H1 (cell line): Measurements from ENCODE around the gene LIN28A. TPM values are rescaled to one million over a fixed set of nuclear protein-coding genes. Genes with fewer than 3 reads are reported as not detected.

Source experiments
- CTCF ChIA-PET: fragments of 300-600 bp; sonication (Branson Sonifier 250); formaldehyde crosslinking; loops from one replicate; lab custom pipeline; 2021; ENCODE audit not compliant: partially characterized antibody; lab: Charles Lee
- POLR2A ChIA-PET: fragments of 300-600 bp; sonication (Branson Sonifier 250); formaldehyde crosslinking; loops from one replicate; lab custom pipeline; 2021; ENCODE audit warnings: inconsistent platforms; ENCODE audit not compliant: partially characterized antibody; lab: Charles Lee
- DNase-seq, 2 experiments: peaks; one replicate each; pipeline versions ENCODE4 v3.0.0 to v3.0.0-alpha.2; 2010 to 2022; ENCODE audit warnings: low spot score in 2 of 2, low read depth in 1 of 2, mixed read lengths in 1 of 2
- FAIRE-seq: peaks from 2 replicates; lab custom pipeline; 2011; peaks lifted over from hg19 to GRCh38; lab: Jason Lieb, UNC
- H2AFZ ChIP-seq: 2 replicates; pipeline ENCODE4 v1.8.1; 2012; ENCODE audit warnings: low read length, inconsistent platforms
- H2AK5ac ChIP-seq: 2 replicates; pipeline ENCODE4 v1.6.1; 2013; ENCODE audit warnings: low read depth, low read length
- H2BK120ac ChIP-seq: replicated peaks from 2 replicates; pipeline ENCODE3; 2013; ENCODE audit warnings: low read depth, low read length, inconsistent platforms
- H2BK12ac ChIP-seq: 2 replicates; pipeline ENCODE4 v1.6.1; 2013; ENCODE audit warnings: low read depth, low read length
- H2BK15ac ChIP-seq: 2 replicates; pipeline ENCODE4 v1.6.1; 2013; ENCODE audit warnings: low read length
- H2BK20ac ChIP-seq: 2 replicates; pipeline ENCODE4 v1.6.1; 2013; ENCODE audit warnings: low read length
- H2BK5ac ChIP-seq: 2 replicates; pipeline ENCODE4 v1.6.1; 2013; ENCODE audit warnings: low read depth, low read length
- H3K14ac ChIP-seq: 2 replicates; pipeline ENCODE4 v1.6.1; 2013; ENCODE audit warnings: inconsistent platforms; ENCODE audit not compliant: insufficient read length
- H3K18ac ChIP-seq: 2 replicates; pipeline ENCODE4 v1.6.1; 2013; ENCODE audit warnings: low read length; ENCODE audit errors: extremely low read depth
- H3K23ac ChIP-seq: 2 replicates; pipeline ENCODE4 v1.6.1; 2013; ENCODE audit warnings: inconsistent platforms; ENCODE audit not compliant: insufficient read length
- H3K23me2 ChIP-seq: 2 replicates; pipeline ENCODE4 v1.6.1; 2013; ENCODE audit warnings: low read depth, low read length
- H3K27ac ChIP-seq: 2 replicates; pipeline ENCODE4 v1.6.1; 2011; ENCODE audit warnings: low read depth, low read length, inconsistent platforms
- H3K27me3 ChIP-seq, 4 experiments: replicated peaks in 1 of 4; 1 replicate in 1 of 4; 2 replicates in 3 of 4; pipeline versions ENCODE4 v1.6.1 to v1.8.1; 2011 to 2013; ENCODE audit warnings: low read length in 3 of 4, mild to moderate bottlenecking in 3 of 4, inconsistent platforms in 2 of 4, mixed read lengths in 2 of 4, moderate library complexity in 1 of 4; ENCODE audit not compliant: control insufficient read depth in 3 of 4, insufficient read depth in 3 of 4; ENCODE audit errors: extremely low read depth in 1 of 4
- H3K36me3 ChIP-seq, 4 experiments: 2 replicates each; pipeline versions ENCODE4 v1.6.1 to v1.8.1; 2011 to 2013; ENCODE audit warnings: mild to moderate bottlenecking in 4 of 4, low read length in 3 of 4, moderate library complexity in 2 of 4, control low read depth in 1 of 4, inconsistent platforms in 1 of 4; ENCODE audit not compliant: insufficient read depth in 4 of 4, control insufficient read depth in 2 of 4
- H3K4ac ChIP-seq: replicated peaks from 2 replicates; pipeline ENCODE3; 2013; ENCODE audit warnings: low read length, low read depth, mixed read lengths, inconsistent platforms; ENCODE audit not compliant: insufficient read length
- H3K4me1 ChIP-seq, 4 experiments: replicated peaks in 1 of 4; 1 replicate in 1 of 4; 2 replicates in 3 of 4; pipeline versions ENCODE4 v1.6.1 to v1.8.1; 2011 to 2013; ENCODE audit warnings: low read length in 3 of 4, inconsistent platforms in 2 of 4, mixed read lengths in 1 of 4; ENCODE audit not compliant: insufficient read depth in 4 of 4, control insufficient read depth in 3 of 4
- H3K4me2 ChIP-seq, 2 experiments: 2 replicates each; pipeline versions ENCODE4 v1.6.1 to v1.8.1; 2011 to 2013; ENCODE audit warnings: low read depth in 2 of 2, low read length in 2 of 2, control low read depth in 1 of 2, inconsistent platforms in 1 of 2, mild to moderate bottlenecking in 1 of 2; ENCODE audit not compliant: insufficient read depth in 1 of 2
- H3K4me3 ChIP-seq, 4 experiments: fragments of 200-600, 300-600 bp in 1 of 4; sonication (generic), shearing (Covaris generic), sonication (Bioruptor Twin) in 1 of 4; 2 replicates each; pipeline versions ENCODE4 v1.5.1 to v1.8.1; 2011 to 2016; ENCODE audit warnings: low read length in 4 of 4, low read depth in 3 of 4, control low read depth in 2 of 4, inconsistent platforms in 2 of 4, mild to moderate bottlenecking in 2 of 4, mixed read lengths in 1 of 4, moderate library complexity in 1 of 4; ENCODE audit not compliant: insufficient read depth in 2 of 4; ENCODE audit errors: extremely low read depth in 1 of 4
- H3K56ac ChIP-seq: replicated peaks from 2 replicates; pipeline ENCODE3; 2013; ENCODE audit warnings: low read depth, mild to moderate bottlenecking, mixed read lengths, low read length, inconsistent platforms; ENCODE audit not compliant: insufficient read length
- H3K79me1 ChIP-seq: 2 replicates; pipeline ENCODE4 v1.6.1; 2013; ENCODE audit warnings: low read depth, low read length, control low read depth
- H3K79me2 ChIP-seq, 2 experiments: 2 replicates each; pipeline versions ENCODE4 v1.6.1 to v1.8.1; 2012 to 2013; ENCODE audit warnings: low read length in 2 of 2, mild to moderate bottlenecking in 2 of 2, inconsistent platforms in 1 of 2; ENCODE audit not compliant: insufficient read depth in 2 of 2, control insufficient read depth in 1 of 2
- H3K9ac ChIP-seq, 4 experiments: replicated peaks in 1 of 4; 1 replicate in 1 of 4; 2 replicates in 3 of 4; pipeline versions ENCODE4 v1.6.1 to v1.8.1; 2011 to 2013; ENCODE audit warnings: low read depth in 3 of 4, low read length in 3 of 4, control low read depth in 2 of 4, mild to moderate bottlenecking in 2 of 4, moderate library complexity in 2 of 4, inconsistent platforms in 1 of 4; ENCODE audit errors: extremely low read depth in 1 of 4
- H3K9me3 ChIP-seq, 2 experiments: 2 replicates each; pipeline versions ENCODE4 v1.6.1 to v1.8.1; 2012 to 2013; ENCODE audit warnings: mild to moderate bottlenecking in 2 of 2, moderate library complexity in 2 of 2, control low read depth in 1 of 2, inconsistent platforms in 1 of 2, low read depth in 1 of 2, low read length in 1 of 2, mixed read lengths in 1 of 2; ENCODE audit not compliant: insufficient read depth in 2 of 2
- H4K20me1 ChIP-seq, 2 experiments: replicated peaks in 1 of 2; 2 replicates each; pipeline versions ENCODE3 to v1.8.1; 2011 to 2013; ENCODE audit warnings: inconsistent platforms in 2 of 2, low read length in 2 of 2, mild to moderate bottlenecking in 1 of 2; ENCODE audit not compliant: insufficient read depth in 2 of 2, control insufficient read depth in 1 of 2
- H4K5ac ChIP-seq: 2 replicates; pipeline ENCODE4 v1.6.1; 2013; ENCODE audit warnings: low read length, low read depth, mixed read lengths, inconsistent platforms; ENCODE audit not compliant: insufficient read length
- H4K8ac ChIP-seq: 2 replicates; pipeline ENCODE4 v1.8.0; 2013; ENCODE audit warnings: mild to moderate bottlenecking, moderate library complexity, low read length, inconsistent platforms; ENCODE audit not compliant: insufficient read depth; ENCODE audit errors: extremely low read depth
- H4K91ac ChIP-seq: replicated peaks from 2 replicates; pipeline ENCODE3; 2013; ENCODE audit warnings: low read length, mixed read lengths, inconsistent platforms; ENCODE audit not compliant: insufficient read length
- ASH2L ChIP-seq: fragments of 200-600, 300-600 bp; sonication (generic); IDR thresholded peaks from one replicate; pipeline ENCODE4 v1.7.1; 2017; ENCODE audit warnings: low read length
- POLR2A ChIP-seq, 2 experiments: IDR thresholded peaks; 1 replicate in 1 of 2; 2 replicates in 1 of 2; pipeline ENCODE4 v1.6.1; 2011; ENCODE audit warnings: low read depth in 2 of 2, low read length in 2 of 2, mild to moderate bottlenecking in 2 of 2; ENCODE audit errors: control extremely low read depth in 1 of 2
- RBBP5 ChIP-seq: IDR thresholded peaks from 2 replicates; pipeline ENCODE4 v1.7.1; 2012; ENCODE audit warnings: low read depth, mild to moderate bottlenecking, inconsistent platforms, low read length, moderate library complexity, borderline replicate concordance
- SIX5 ChIP-seq: IDR thresholded peaks from 2 replicates; pipeline ENCODE4 v1.6.1; 2011; ENCODE audit warnings: mild to moderate bottlenecking, low read depth, low read length
- TAF7 ChIP-seq: optimal IDR thresholded peaks from 2 replicates; pipeline ENCODE3; 2011; ENCODE audit warnings: low read depth, mild to moderate bottlenecking, inconsistent platforms, low read length, moderate library complexity, borderline replicate concordance
- TCF12 ChIP-seq: IDR thresholded peaks from 2 replicates; pipeline ENCODE4 v1.6.1; 2011; ENCODE audit warnings: low read depth, mild to moderate bottlenecking, low read length
- TEAD4 ChIP-seq: IDR thresholded peaks from 2 replicates; pipeline ENCODE4 v1.6.1; 2012; ENCODE audit warnings: low read depth, low read length, inconsistent platforms, mixed read lengths
- WGBS, 2 experiments: shearing (Covaris generic) in 1 of 2; methylation state at CpG; one replicate each; pipeline versions ENCODE4 v1.1.6 to v1.1.7; 2013 to 2015; ENCODE audit warnings: low lambda C conversion rate in 2 of 2, mixed read lengths in 2 of 2, inconsistent platforms in 1 of 2, low coverage in 1 of 2, missing lambda C conversion rate in 1 of 2; ENCODE audit not compliant: insufficient replicate concordance in 2 of 2, insufficient coverage in 1 of 2, insufficient read length in 1 of 2; ENCODE audit errors: extremely low coverage in 1 of 2, missing lambda C conversion rate in 1 of 2; 5-methylcytosine and 5-hydroxymethylcytosine counted together
- polyA plus RNA-seq, 7 experiments: library from polyadenylated mRNA; depleted of rRNA in 3 of 7; stranded (reverse) in 5 of 7; unstranded in 2 of 7; fragments of >200 nt in 5 of 7; fragments of 200-250 nt in 2 of 7; gene quantifications; 1 replicate in 5 of 7; 2 replicates in 1 of 7; 4 replicates in 1 of 7; pipeline versions ENCODE4 v1.2.1 to v1.2.3, GENCODE V29; 2011 to 2013; ENCODE audit warnings: missing spikeins in 2 of 7, mixed read lengths in 2 of 7
- total RNA-seq: library from RNA; stranded (reverse); fragmentation: NEBNext Ultra II Directional; extraction: Animal tissue kit (Norgen Biotek cat#: 25700); gene quantifications from 2 replicates; pipeline ENCODE4 v1.2.1, GENCODE V29; 2021

LIN28A gene
- total and polyA plus RNA-seq, 2 of the 8 experiments (the other 6 are each of a cell fraction or from before 2014, with no cell fraction given): 403 to 1,486 TPM

- Histone ChIP-seq H3K4me1 (no peaks in the 10 kb centered on the region), H2BK20ac (no peak overlapping the region), H4K20me1 (peaks cover 2 to 4% of the 10 kb centered on the region in 2 experiments), H2AFZ (no peak overlapping the region), H3K18ac (no peak overlapping the region), H3K23ac (no peak overlapping the region), H4K8ac (no peak overlapping the region), H3K79me1 (no peaks in the 10 kb centered on the region), H4K5ac (no peak overlapping the region), H3K4me2 (no peak overlapping the region), H3K27ac (no peak overlapping the region), H4K91ac (no peak overlapping the region), H2BK120ac (no peak overlapping the region), H3K23me2 (no peaks in the 10 kb centered on the region), H2BK5ac (no peak overlapping the region), H3K9ac (no peak overlapping the region), H3K27me3 (no peaks in the 10 kb centered on the region), H3K4me3 (no peak overlapping the region), H3K36me3 (peaks cover 19 to 62% (median 48%) of the 10 kb centered on the region in 4 experiments), H2AK5ac (no peak overlapping the region), H3K4ac (no peak overlapping the region), H3K14ac (no peak overlapping the region), H3K79me2 (no peaks in the 10 kb centered on the region), H2BK15ac (no peak overlapping the region), H3K56ac (no peak overlapping the region), H2BK12ac (no peak overlapping the region), H3K9me3 (no peaks in the 10 kb centered on the region)
- no peak for TF ChIP-seq ASH2L
- no peak for TF ChIP-seq TCF12
- TF ChIP-seq SIX5: no peak
- no peak for TF ChIP-seq TAF7
- TF ChIP-seq TEAD4: no peak
- no peak for TF ChIP-seq RBBP5
- no peak for TF ChIP-seq POLR2A (IDR thresholded peaks at IDR 0.05; ENCODE audit: control extremely low read depth in 1 of 2, low read depth in 2 of 2, low read length in 2 of 2)
- CTCF ChIA-PET: no interaction called here
- FAIRE-seq (no peak), DNase-seq (no peak)
- POLR2A ChIA-PET: interaction anchor here (1.0 to 2.6 kb wide), 5 partner anchors 10 to 119 kb away, joined by 3 to 6 read pairs (median 5); no protein-coding TSS in a partner anchor
- WGBS, 2 experiments: 96% methylated on average over 2 of the region's 2 CpGs; no CpG with 5 or more reads in 1 of the 2 experiments
Measured at GRCh38 chr1:26440259-26440658, 29.6 kb downstream of the LIN28A start.
